G401 (cell line): Measurements from ENCODE around the gene ENTPD2. TPM values are rescaled to one million over a fixed set of nuclear protein-coding genes. Genes with fewer than 3 reads are reported as not detected.

ENCODE experiments used
- DNase-seq: peaks from one replicate; pipeline ENCODE4 v3.0.0-alpha.2; 2015; ENCODE audit warnings: low spot score
- in situ Hi-C: cut with HindIII; loops from 2 replicates; pipeline ENCODE4 v1.10.0; 2016; ENCODE audit warnings: low sequenced_read_pairs, mixed read lengths
- total RNA-seq: library from RNA; depleted of rRNA; stranded (reverse); fragments of >200 nt; shearing (Covaris generic); gene quantifications from 2 replicates; pipeline ENCODE4 v1.2.3, GENCODE V29; 2014; rRNA removed

The ENTPD2 gene
- total RNA-seq, result not detected in 2 replicates

GRCh38 chr9:137053944-137054931 lies at the start of gene ENTPD2:
ENTPD2 (minus strand) TSS chr9:137054061; CDS start chr9:137053997, 64 bp downstream.
- DNase-seq, result peak; percentile 33
- in situ Hi-C loops, result no loop called here

GRCh38 chr9:137103206-137103999 lies 49.5 kb upstream of the ENTPD2 start:
- DNase-seq, result no peak
- in situ Hi-C loops, result no loop called here

GRCh38 chr9:137099231-137099630 lies 45.4 kb upstream of the ENTPD2 start:
- in situ Hi-C loops, result no loop called here
- no peak for DNase-seq

- no peak for DNase-seq
- in situ Hi-C loops, result no loop called here
Observed at GRCh38 chr9:137097761-137098462, 44.1 kb upstream of the ENTPD2 start.

GRCh38 chr9:137096785-137097546 lies 43.1 kb upstream of the ENTPD2 start:
- in situ Hi-C loops, result no loop called here
- no peak for DNase-seq

- in situ Hi-C loops, result no loop called here
- DNase-seq, result no peak
Observed at GRCh38 chr9:137095664-137096517, 42.0 kb upstream of the ENTPD2 start.

GRCh38 chr9:137089232-137089947 lies 35.5 kb upstream of the ENTPD2 start:
- no peak for DNase-seq
- in situ Hi-C loops, result no loop called here

GRCh38 chr9:137088121-137088520 lies 34.3 kb upstream of the ENTPD2 start:
- no peak for DNase-seq
- in situ Hi-C loops, result no loop called here

GRCh38 chr9:137087409-137087925 lies 33.6 kb upstream of the ENTPD2 start:
- in situ Hi-C loops, result no loop called here
- DNase-seq, result no peak

GRCh38 chr9:137086531-137087408 lies 32.9 kb upstream of the ENTPD2 start, which contains the start of gene MAN1B1:
MAN1B1 (plus strand) TSS chr9:137086985; CDS start chr9:137087000, 15 bp downstream.
- DNase-seq, result peak; percentile 97
- in situ Hi-C loops, result no loop called here

- in situ Hi-C loops, result no loop called here
- peak; percentile 32 for DNase-seq
Observed at GRCh38 chr9:137085920-137086530, 32.2 kb upstream of the ENTPD2 start.

GRCh38 chr9:137084526-137084925 lies 30.7 kb upstream of the ENTPD2 start:
- in situ Hi-C loops, result no loop called here
- DNase-seq, result no peak

- peak; percentile 17 for DNase-seq
- in situ Hi-C loops, result no loop called here
Observed at GRCh38 chr9:137083394-137084004, 29.6 kb upstream of the ENTPD2 start.

- in situ Hi-C loops, result no loop called here
Observed at GRCh38 chr9:137082925-137083290, 29.0 kb upstream of the ENTPD2 start.

GRCh38 chr9:137082222-137082924 lies 28.5 kb upstream of the ENTPD2 start:
- in situ Hi-C loops, result no loop called here
- no peak for DNase-seq

More at GRCh38 chr9:137082925-137083290, 29.0 kb upstream of the ENTPD2 start:
- no peak for DNase-seq
